Karpas-422 (cell line): ENCODE data around the gene CEP350. TPM values are rescaled to one million over a fixed set of nuclear protein-coding genes. Genes with fewer than 3 reads are reported as not detected.

Source experiments
- DNase-seq: peaks from one replicate; pipeline ENCODE4 v3.0.0-alpha.2; 2015
- H2AFZ ChIP-seq: fragments of 200-600 bp; sonication (generic); 2 replicates; pipeline ENCODE4 v1.6.1; 2014; ENCODE audit warnings: antibody characterized with exemption, low read length, mixed read lengths
- H3K27ac ChIP-seq: fragments of 200-600 bp; sonication (generic); 2 replicates; pipeline ENCODE4 v1.5.1; 2014; ENCODE audit warnings: mild to moderate bottlenecking, low read length, moderate library complexity
- H3K27me3 ChIP-seq: fragments of 200-600 bp; sonication (generic); 2 replicates; pipeline ENCODE4 v1.6.1; 2014; ENCODE audit warnings: low read length, mixed read lengths
- H3K36me3 ChIP-seq: fragments of 200-600 bp; sonication (generic); 2 replicates; pipeline ENCODE4 v1.6.1; 2014; ENCODE audit warnings: low read length, mixed read lengths; ENCODE audit not compliant: insufficient read depth
- H3K4me1 ChIP-seq: fragments of 200-600 bp; sonication (generic); 2 replicates; pipeline ENCODE4 v1.6.1; 2014; ENCODE audit warnings: mild to moderate bottlenecking, low read length, mixed read lengths
- H3K4me2 ChIP-seq: fragments of 200-600 bp; sonication (generic); 2 replicates; pipeline ENCODE4 v1.6.1; 2014; ENCODE audit warnings: low read length, low read depth, mild to moderate bottlenecking; ENCODE audit not compliant: poor library complexity, severe bottlenecking
- H3K4me3 ChIP-seq: fragments of 200-600 bp; sonication (generic); 2 replicates; pipeline ENCODE4 v1.5.1; 2014; ENCODE audit warnings: mild to moderate bottlenecking, antibody characterized with exemption, low read length, mixed read lengths
- H3K79me2 ChIP-seq: fragments of 200-600 bp; sonication (generic); 2 replicates; pipeline ENCODE4 v1.6.1; 2014; ENCODE audit warnings: mild to moderate bottlenecking, low read length, mixed read lengths
- H3K9ac ChIP-seq: fragments of 200-600 bp; sonication (generic); 2 replicates; pipeline ENCODE4 v1.6.0; 2014; ENCODE audit warnings: low read length
- H3K9me2 ChIP-seq: fragments of 200-600 bp; sonication (generic), shearing (Covaris generic); replicated peaks from 2 replicates; pipeline ENCODE4 v1.6.0; 2014; ENCODE audit warnings: mild to moderate bottlenecking, low read length, moderate library complexity; ENCODE audit not compliant: insufficient read depth
- H3K9me3 ChIP-seq: fragments of 300-700, 200-600 bp; sonication (generic); 2 replicates; pipeline ENCODE4 v1.6.1; 2014; ENCODE audit warnings: low read length, mixed read lengths
- H4K20me1 ChIP-seq: fragments of 200-600 bp; sonication (generic); 2 replicates; pipeline ENCODE4 v1.6.1; 2014; ENCODE audit warnings: mild to moderate bottlenecking, antibody characterized with exemption, low read length, low read depth; ENCODE audit not compliant: insufficient read depth
- total RNA-seq: library from RNA; depleted of rRNA; stranded (reverse); fragments of >200 nt; shearing (Covaris generic); gene quantifications from 2 replicates; pipeline ENCODE4 v1.2.3, GENCODE V29; 2014; ENCODE audit warnings: low replicate concordance; rRNA removed

CEP350 gene
- 72.3 and 117 TPM in 2 replicates for total RNA-seq

- Histone ChIP-seq H3K4me2 (peak within 1 kb of the TSS; percentile 99), H3K9me2 (no peaks in the 10 kb centered on the region; the same call in 1 of the 2 replicates), H3K27me3 (no peaks in the 10 kb centered on the region), H3K36me3 (0 out of 2 replicates have a peak, but pooled peaks cover 3% of the 10 kb centered on the region), H2AFZ (peak within 1 kb of the TSS; percentile 76), H3K9ac (peak within 1 kb of the TSS; percentile 91), H3K4me1 (peaks cover 54% of the 10 kb centered on the region), H3K9me3 (no peaks in the 10 kb centered on the region), H3K79me2 (peaks cover 51% of the 10 kb centered on the region), H4K20me1 (0 out of 2 replicates have a peak, but pooled peaks cover 5% of the 10 kb centered on the region), H3K27ac (peak within 1 kb of the TSS; percentile 79), H3K4me3 (peak within 1 kb of the TSS; percentile 83)
- DNase-seq = peak; percentile 99
These were observed at the start of gene CEP350 for GRCh38 chr1:179954493-179955286. CEP350 (plus strand) TSS chr1:179954810; CDS start chr1:179986182, 31,372 bp downstream.

- H3K27ac ChIP-seq = no peak overlapping the region
- no peaks in the 10 kb centered on the region for H3K9me2 ChIP-seq
- no peaks in the 10 kb centered on the region for H3K4me1 ChIP-seq
- H4K20me1 ChIP-seq = no peaks in the 10 kb centered on the region
- no peak overlapping the region for H3K9ac ChIP-seq
- no peaks in the 10 kb centered on the region for H3K27me3 ChIP-seq
- 0 out of 2 replicates have a peak, but pooled peaks cover 3% of the 10 kb centered on the region for H3K79me2 ChIP-seq
- H2AFZ ChIP-seq = no peak overlapping the region
- H3K4me2 ChIP-seq = no peak overlapping the region
- no peak overlapping the region for H3K4me3 ChIP-seq
- no peak for DNase-seq
- H3K9me3 ChIP-seq = no peaks in the 10 kb centered on the region
- peaks cover 33% of the 10 kb centered on the region for H3K36me3 ChIP-seq
These were observed 43.7 kb upstream of the CEP350 start for GRCh38 chr1:179910934-179911333.

GRCh38 chr1:179911812-179912211, 42.8 kb upstream of the CEP350 start:
- no peaks in the 10 kb centered on the region for H3K27me3 ChIP-seq
- H3K79me2 ChIP-seq = 0 out of 2 replicates have a peak, but pooled peaks cover 3% of the 10 kb centered on the region
- peaks cover 33% of the 10 kb centered on the region for H3K36me3 ChIP-seq
- H3K9me2 ChIP-seq = no peaks in the 10 kb centered on the region
- H3K4me2 ChIP-seq = no peak overlapping the region
- H3K9ac ChIP-seq = no peak overlapping the region
- no peaks in the 10 kb centered on the region for H3K9me3 ChIP-seq
- H3K4me1 ChIP-seq = no peaks in the 10 kb centered on the region
- no peak overlapping the region for H3K4me3 ChIP-seq
- no peak for DNase-seq
- no peaks in the 10 kb centered on the region for H4K20me1 ChIP-seq
- H3K27ac ChIP-seq = no peak overlapping the region
- no peak overlapping the region for H2AFZ ChIP-seq

- H3K36me3 ChIP-seq = peaks cover 25% of the 10 kb centered on the region; the same call in 1 of the 2 replicates
- H3K9me3 ChIP-seq = no peaks in the 10 kb centered on the region
- no peak overlapping the region for H3K27ac ChIP-seq
- H3K4me3 ChIP-seq = no peak overlapping the region
- H3K9me2 ChIP-seq = no peaks in the 10 kb centered on the region
- H3K4me1 ChIP-seq = no peaks in the 10 kb centered on the region
- no peak overlapping the region for H2AFZ ChIP-seq
- H3K4me2 ChIP-seq = no peak overlapping the region
- no peaks in the 10 kb centered on the region for H4K20me1 ChIP-seq
- no peaks in the 10 kb centered on the region for H3K27me3 ChIP-seq
- no peaks in the 10 kb centered on the region for H3K79me2 ChIP-seq
- DNase-seq = no peak
- H3K9ac ChIP-seq = no peak overlapping the region
These were observed 36.8 kb upstream of the CEP350 start for GRCh38 chr1:179917601-179918429.

GRCh38 chr1:179921472-179921871, 33.1 kb upstream of the CEP350 start:
- no peaks in the 10 kb centered on the region for H3K79me2 ChIP-seq
- no peak overlapping the region for H3K4me2 ChIP-seq
- H4K20me1 ChIP-seq = no peaks in the 10 kb centered on the region
- H3K4me1 ChIP-seq = peaks cover 10% of the 10 kb centered on the region; the same call in 1 of the 2 replicates
- H2AFZ ChIP-seq = no peak overlapping the region
- no peak for DNase-seq
- no peaks in the 10 kb centered on the region for H3K27me3 ChIP-seq
- no peaks in the 10 kb centered on the region for H3K9me3 ChIP-seq
- no peaks in the 10 kb centered on the region for H3K9me2 ChIP-seq
- peaks cover 10% of the 10 kb centered on the region; the same call in 1 of the 2 replicates for H3K36me3 ChIP-seq
- no peak overlapping the region for H3K9ac ChIP-seq
- no peak overlapping the region for H3K4me3 ChIP-seq
- no peak overlapping the region for H3K27ac ChIP-seq

- Histone ChIP-seq H3K9me2 (no peaks in the 10 kb centered on the region), H3K27ac (no peak overlapping the region), H3K4me2 (no peak overlapping the region), H3K4me1 (peaks cover 11% of the 10 kb centered on the region; the same call in 1 of the 2 replicates), H3K9me3 (no peaks in the 10 kb centered on the region), H2AFZ (no peak overlapping the region), H4K20me1 (no peaks in the 10 kb centered on the region), H3K79me2 (no peaks in the 10 kb centered on the region), H3K27me3 (no peaks in the 10 kb centered on the region), H3K4me3 (no peak overlapping the region), H3K9ac (no peak overlapping the region), H3K36me3 (peaks cover 10% of the 10 kb centered on the region; the same call in 1 of the 2 replicates)
- DNase-seq = no peak
These were observed 32.4 kb upstream of the CEP350 start for GRCh38 chr1:179921981-179922872.

- no peaks in the 10 kb centered on the region for H3K27me3 ChIP-seq
- no peaks in the 10 kb centered on the region for H3K9me3 ChIP-seq
- H3K27ac ChIP-seq = no peak overlapping the region
- H3K79me2 ChIP-seq = no peaks in the 10 kb centered on the region
- no peak overlapping the region for H3K9ac ChIP-seq
- peaks cover 11% of the 10 kb centered on the region; the same call in 1 of the 2 replicates for H3K4me1 ChIP-seq
- DNase-seq = no peak
- no peaks in the 10 kb centered on the region for H3K9me2 ChIP-seq
- H4K20me1 ChIP-seq = no peaks in the 10 kb centered on the region
- no peak overlapping the region for H2AFZ ChIP-seq
- H3K4me2 ChIP-seq = no peak overlapping the region
- H3K4me3 ChIP-seq = no peak overlapping the region
- peaks cover 7% of the 10 kb centered on the region; the same call in 1 of the 2 replicates for H3K36me3 ChIP-seq
These were observed 31.6 kb upstream of the CEP350 start for GRCh38 chr1:179923029-179923428.
